K562 (cell line): ENCODE results near the gene EGFR. TPM values are rescaled to one million over a fixed set of nuclear protein-coding genes. Genes with fewer than 3 reads are reported as not detected.

ENCODE experiments used
- ATAC-seq: fragments of 200-7000 bp; cut with Tn5 transposase; 3 replicates; pipeline ENCODE4 v1.9.1; 2020; ENCODE audit warnings: moderate library complexity
- BruUV-seq: library from RNA; stranded (reverse); fragments of 400-500 nt; replicated peaks from 2 replicates; lab custom pipeline; 2021; lab: Mats Ljungman, UMichigan
- CTCF ChIA-PET: fragments of 300-600 bp; formaldehyde crosslinking; extraction: SDS; loops from one replicate; lab custom pipeline; 2021; ENCODE audit warnings: low intra/inter-chr PET ratio; lab: Yijun Ruan, JAX
- POLR2A ChIA-PET: fragments of 300-600, 350-650 bp; sonication (Branson Sonifier 250); formaldehyde crosslinking; extraction: SDS; loops from one replicate; lab custom pipeline; 2021; ENCODE audit warnings: antibody characterized with exemption, inconsistent platforms; lab: Yijun Ruan, JAX
- DNase-seq, 4 experiments: peaks; one replicate each; pipeline versions ENCODE4 v3.0.0 to v3.0.0-alpha.2; 2011 to 2018; ENCODE audit warnings: low spot score in 3 of 4, mixed read lengths in 3 of 4; ENCODE audit errors: extremely low read depth in 1 of 4
- FAIRE-seq: peaks from 2 replicates; lab custom pipeline; 2011; peaks lifted over from hg19 to GRCh38; lab: Jason Lieb, UNC
- H2AFZ ChIP-seq: 2 replicates; pipeline ENCODE4 v1.6.0; 2011; ENCODE audit warnings: low read depth, low read length, control low read depth, inconsistent platforms
- H3K27ac ChIP-seq: fragments of 200-600 bp; 3 replicates; pipeline ENCODE4 v1.8.0; 2011; ENCODE audit warnings: low read depth, mild to moderate bottlenecking, control low read depth, inconsistent platforms, low read length, moderate library complexity, mixed read lengths; ENCODE audit errors: extremely low read depth
- H3K27me3 ChIP-seq, 2 experiments: fragments of 300-600 bp in 1 of 2; 2 replicates in 1 of 2; 3 replicates in 1 of 2; pipeline versions ENCODE4 v1.6.0 to v1.8.0; 2011; ENCODE audit warnings: inconsistent platforms in 2 of 2, low read length in 2 of 2, mild to moderate bottlenecking in 1 of 2, mixed read lengths in 1 of 2, moderate library complexity in 1 of 2; ENCODE audit not compliant: control insufficient read depth in 2 of 2, insufficient read depth in 2 of 2
- H3K36me3 ChIP-seq: fragments of 300-600 bp; 3 replicates; pipeline ENCODE4 v1.8.0; 2011; ENCODE audit warnings: mild to moderate bottlenecking, low read length, inconsistent platforms; ENCODE audit not compliant: control insufficient read depth, insufficient read depth
- H3K4me1 ChIP-seq, 2 experiments: fragments of 200-600 bp in 1 of 2; replicated peaks in 1 of 2; 2 replicates in 1 of 2; 3 replicates in 1 of 2; pipeline versions ENCODE4 v1.5.1 to v1.8.0; 2011; ENCODE audit warnings: inconsistent platforms in 2 of 2, low read length in 2 of 2, mild to moderate bottlenecking in 1 of 2, mixed read lengths in 1 of 2, moderate library complexity in 1 of 2; ENCODE audit not compliant: control insufficient read depth in 2 of 2, insufficient read depth in 2 of 2
- H3K4me2 ChIP-seq: 2 replicates; pipeline ENCODE4 v1.6.1; 2011; ENCODE audit warnings: low read length, control low read depth, inconsistent platforms, mixed read lengths; ENCODE audit not compliant: insufficient read depth
- H3K4me3 ChIP-seq: fragments of 200-600 bp; sonication (generic), shearing (Covaris generic); 2 replicates; pipeline ENCODE4 v1.5.1; 2016; ENCODE audit warnings: control low read depth, inconsistent platforms
- H3K79me2 ChIP-seq: fragments of 200-600 bp; 3 replicates; pipeline ENCODE4 v1.8.0; 2011; ENCODE audit warnings: low read length, inconsistent platforms; ENCODE audit not compliant: control insufficient read depth, insufficient read depth
- H3K9ac ChIP-seq, 2 experiments: 2 replicates each; pipeline versions ENCODE4 v1.6.0 to v1.6.1; 2011; ENCODE audit warnings: low read depth in 2 of 2, low read length in 2 of 2, control low read depth in 1 of 2, inconsistent platforms in 1 of 2, mild to moderate bottlenecking in 1 of 2, mixed read lengths in 1 of 2; ENCODE audit not compliant: insufficient read depth in 1 of 2
- H3K9me1 ChIP-seq: one replicate; pipeline ENCODE4 v1.6.0; 2011; ENCODE audit warnings: inconsistent platforms, mild to moderate bottlenecking, low read length, moderate library complexity; ENCODE audit not compliant: control insufficient read depth, insufficient read depth
- H3K9me3 ChIP-seq: replicated peaks from 2 replicates; pipeline ENCODE4 v1.5.1; 2011; ENCODE audit warnings: low read depth, low read length, inconsistent platforms; ENCODE audit not compliant: control insufficient read depth, insufficient read depth
- H4K20me1 ChIP-seq: replicated peaks from 2 replicates; pipeline ENCODE4 v1.6.1; 2011; ENCODE audit warnings: low read length, inconsistent platforms, mixed read lengths; ENCODE audit not compliant: control insufficient read depth, insufficient read depth
- ATF1 ChIP-seq, 2 experiments: fragments of 450-650 bp in 1 of 2; IDR thresholded peaks; 2 replicates each; pipeline ENCODE4 v1.6.1; 2016; ENCODE audit warnings: missing compliant biosample characterization in 1 of 2, missing genetic modification characterization in 1 of 2
- CBX1 ChIP-seq: sonication (generic); IDR thresholded peaks from 2 replicates; pipeline ENCODE4 v1.6.1; 2016; ENCODE audit warnings: antibody characterized with exemption, low read depth, mild to moderate bottlenecking
- CCNT2 ChIP-seq: IDR thresholded peaks from 2 replicates; pipeline ENCODE4 v1.6.1; 2011; ENCODE audit warnings: borderline replicate concordance, low read depth, mild to moderate bottlenecking, moderate library complexity, mixed read lengths, low read length; ENCODE audit not compliant: insufficient read length; ENCODE audit errors: extremely low read depth
- CTBP1 ChIP-seq: fragments of 450-650 bp; IDR thresholded peaks from 2 replicates; pipeline ENCODE4 v1.6.1; 2016; ENCODE audit warnings: borderline replicate concordance
- GTF2E2 ChIP-seq: fragments of 200-800 bp; sonication (Bioruptor generic); IDR thresholded peaks from 2 replicates; pipeline ENCODE4 v1.6.1; 2016; ENCODE audit warnings: missing genetic modification characterization, missing compliant biosample characterization
- HDAC3 ChIP-seq: fragments of 450-650 bp; IDR thresholded peaks from 2 replicates; pipeline ENCODE4 v1.6.1; 2018; ENCODE audit warnings: borderline replicate concordance, mild to moderate bottlenecking, moderate library complexity; ENCODE audit not compliant: partially characterized antibody
- HLTF ChIP-seq: fragments of 450-650 bp; IDR thresholded peaks from 2 replicates; pipeline ENCODE4 v1.6.1; 2016
- KAT2B ChIP-seq: IDR thresholded peaks from one replicate; pipeline ENCODE4 v1.6.1; 2012; ENCODE audit warnings: low read depth, mild to moderate bottlenecking, control low read depth, inconsistent platforms, low read length, moderate library complexity
- NBN ChIP-seq: fragments of 450-650 bp; IDR thresholded peaks from 2 replicates; pipeline ENCODE4 v1.6.1; 2016; ENCODE audit warnings: low read depth, mild to moderate bottlenecking
- OTX1 ChIP-seq: fragments of 450-650 bp; formaldehyde crosslinking; IDR thresholded peaks from 2 replicates; pipeline ENCODE4 v1.4.0; 2022; ENCODE audit warnings: mild to moderate bottlenecking
- PML ChIP-seq: IDR thresholded peaks from 2 replicates; pipeline ENCODE4 v1.6.1; 2012; ENCODE audit warnings: low read length, inconsistent platforms
- POU5F1 ChIP-seq: fragments of 150-350 bp; IDR thresholded peaks from 2 replicates; pipeline ENCODE4 v1.6.1; 2014; ENCODE audit warnings: borderline replicate concordance, low read length, low read depth, mild to moderate bottlenecking; ENCODE audit not compliant: partially characterized antibody
- SAFB2 ChIP-seq: fragments of 200-400 bp; formaldehyde crosslinking; IDR thresholded peaks from 2 replicates; pipeline ENCODE4 v1.6.1; 2018; ENCODE audit warnings: borderline replicate concordance, low read length, low read depth, moderate library complexity; ENCODE audit not compliant: severe bottlenecking
- SMAD4 ChIP-seq: fragments of 250-450 bp; sonication (Bioruptor Pico); conservative IDR thresholded peaks from 2 replicates; pipeline ENCODE4 v1.8.0; 2021; ENCODE audit warnings: inconsistent platforms, mild to moderate bottlenecking, moderate library complexity
- SRSF7 ChIP-seq: fragments of 200-400 bp; formaldehyde crosslinking; optimal IDR thresholded peaks from 2 replicates; pipeline ENCODE3; 2017; ENCODE audit warnings: mild to moderate bottlenecking, low read depth, low read length
- TCF7 ChIP-seq: sonication (generic); IDR thresholded peaks from 2 replicates; pipeline ENCODE4 v1.6.1; 2016; ENCODE audit warnings: antibody characterized with exemption, borderline replicate concordance
- ZFPM2 ChIP-seq: fragments of 250-450 bp; sonication (Bioruptor Pico); IDR thresholded peaks from 2 replicates; pipeline ENCODE4 v1.5.1; 2022; ENCODE audit warnings: mild to moderate bottlenecking
- ZNF347 ChIP-seq: fragments of 450-650 bp; formaldehyde crosslinking; IDR thresholded peaks from 2 replicates; pipeline ENCODE4 v1.4.0; 2020; ENCODE audit warnings: low read depth, mild to moderate bottlenecking, moderate library complexity
- ZNF41 ChIP-seq: fragments of 250-450 bp; sonication (Bioruptor Pico); conservative IDR thresholded peaks from 2 replicates; pipeline ENCODE4 v1.4.0; 2020; ENCODE audit warnings: mild to moderate bottlenecking
- WGBS: fragments of 100-300 bp; shearing (Covaris generic); methylation state at CpG from one replicate; pipeline ENCODE4 v1.1.6; 2016; ENCODE audit warnings: low coverage, mixed read lengths; ENCODE audit not compliant: insufficient coverage; ENCODE audit errors: missing lambda C conversion rate; 5-methylcytosine and 5-hydroxymethylcytosine counted together
- in situ Hi-C: fragments of 300-500 bp; cut with MboI; formaldehyde crosslinking; loops from 4 replicates; pipeline ENCODE4 v1.15.0; 2018; ENCODE audit warnings: inconsistent platforms, mixed read lengths
- intact Hi-C: fragments of 100-400 bp; cut with micrococcal nuclease; formaldehyde crosslinking; loops from 2 replicates; pipeline ENCODE4 v1.14.2; 2022
- polyA plus RNA-seq, 8 experiments: library from polyadenylated mRNA; depleted of rRNA in 4 of 8; stranded (reverse) in 5 of 8; unstranded in 3 of 8; fragments of >200 nt; fragmentation: Nextera tagmentation in 2 of 8; fragmentation: Illumina TruSeq in 1 of 8; extraction: Ambion mirVana in 2 of 8; extraction: Trizol in 1 of 8; gene quantifications; 2 replicates each; pipeline versions ENCODE4 v1.2.1 to v1.2.3, GENCODE V29; 2011 to 2014; ENCODE audit warnings: inconsistent platforms in 1 of 8, missing spikeins in 1 of 8
- total RNA-seq, 7 experiments: library from RNA; depleted of rRNA in 6 of 7; stranded (reverse); fragments of >200 nt in 6 of 7; fragmentation: Illumina TruSeq in 2 of 7; extraction: Trizol in 2 of 7; gene quantifications; 2 replicates each; pipeline versions ENCODE4 v1.2.1 to v1.2.3, GENCODE V29; 2011 to 2021; ENCODE audit warnings: low replicate concordance in 1 of 7
- TF ChIP-seq, protein P1 (sequence below), 2 experiments: IDR thresholded peaks in 1 of 2; conservative IDR thresholded peaks in 1 of 2; 2 replicates each; pipeline ENCODE4 v1.6.1; 2016; ENCODE audit warnings: low read depth in 2 of 2, mild to moderate bottlenecking in 1 of 2, missing compliant biosample characterization in 1 of 2, missing genetic modification characterization in 1 of 2, moderate library complexity in 1 of 2

EGFR gene
- total and polyA plus RNA-seq, 9 of the 15 experiments (the other 6 are each of a cell fraction or from before 2014, with no cell fraction given), result 0.13 TPM; not detected in 8

GRCh38 chr7:55104123-55104522 is 85.3 kb downstream of the EGFR start:
- H3K4me2 ChIP-seq, result no peak overlapping the region
- H3K9me3 ChIP-seq, result 0 out of 2 replicates have a peak, but pooled peaks cover 1% of the 10 kb centered on the region
- FAIRE-seq (no peak), ATAC-seq (no peak), DNase-seq (no peak)
- in situ Hi-C loops, result no loop called here
- no peak overlapping the region for H3K9ac ChIP-seq
- intact Hi-C loops, result no loop called here
- no peaks in the 10 kb centered on the region for H4K20me1 ChIP-seq
- no peak overlapping the region for H2AFZ ChIP-seq
- no peak for TF ChIP-seq SMAD4
- no peak for TF ChIP-seq ZNF41 (CRISPR knock-in tag)
- TF ChIP-seq SRSF7, result no peak
- no peak for TF ChIP-seq ATF1 (CRISPR knock-in tag; IDR thresholded peaks at IDR 0.05)
- no peak for TF ChIP-seq ATF1 (tag; IDR thresholded peaks at IDR 0.05)
- TF ChIP-seq SAFB2, result no peak
- TF ChIP-seq CBX1, result no peak
- no peak for TF ChIP-seq ZNF347 (CRISPR knock-in tag)
- TF ChIP-seq HLTF, result no peak
- no peak for TF ChIP-seq CTBP1
- TF ChIP-seq POU5F1, result no peak
- TF ChIP-seq KAT2B, result no peak
- no peak for TF ChIP-seq ZFPM2 (CRISPR knock-in tag)
- no peak for TF ChIP-seq PML
- TF ChIP-seq HDAC3, result no peak
- no peak for TF ChIP-seq CCNT2
- TF ChIP-seq OTX1, result no peak
- no peak for TF ChIP-seq GTF2E2 (tag)
- no peak for TF ChIP-seq TCF7
- no peak for TF ChIP-seq NBN
- TF ChIP-seq, protein P1, sequence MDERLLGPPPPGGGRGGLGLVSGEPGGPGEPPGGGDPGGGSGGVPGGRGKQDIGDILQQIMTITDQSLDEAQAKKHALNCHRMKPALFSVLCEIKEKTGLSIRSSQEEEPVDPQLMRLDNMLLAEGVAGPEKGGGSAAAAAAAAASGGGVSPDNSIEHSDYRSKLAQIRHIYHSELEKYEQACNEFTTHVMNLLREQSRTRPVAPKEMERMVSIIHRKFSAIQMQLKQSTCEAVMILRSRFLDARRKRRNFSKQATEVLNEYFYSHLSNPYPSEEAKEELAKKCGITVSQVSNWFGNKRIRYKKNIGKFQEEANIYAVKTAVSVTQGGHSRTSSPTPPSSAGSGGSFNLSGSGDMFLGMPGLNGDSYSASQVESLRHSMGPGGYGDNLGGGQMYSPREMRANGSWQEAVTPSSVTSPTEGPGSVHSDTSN (CRISPR knock-in tag; IDR thresholded peaks at IDR 0.05; ENCODE audit: low read depth), result no peak
- TF ChIP-seq, protein P1 (tag; conservative IDR thresholded peaks at IDR 0.05; ENCODE audit: low read depth), result no peak
- BruUV-seq, result no TSS peak
- ChIA-PET POLR2A (interaction anchor here (0.6 kb wide), 1 partner anchor 524 kb away, joined by 3 read pairs; no protein-coding TSS in a partner anchor), CTCF (no interaction called here)
- 1% methylated on average over 12 of the region's 12 CpGs for WGBS
- H3K4me3 ChIP-seq, result no peak overlapping the region
- no peaks in the 10 kb centered on the region for H3K79me2 ChIP-seq
- no peaks in the 10 kb centered on the region for H3K36me3 ChIP-seq
- peaks cover 14 to 43% of the 10 kb centered on the region in 2 experiments; a peak in 4 of 5 replicates for H3K27me3 ChIP-seq
- no peak overlapping the region for H3K27ac ChIP-seq
- no peaks in the 10 kb centered on the region for H3K4me1 ChIP-seq
- H3K9me1 ChIP-seq, result no peaks in the 10 kb centered on the region
